Activated naive CD4-positive, alpha-beta T cell treated with anti-CD3 and anti-CD28 coated beads, Interleukin-2, amount 50 U/mL, for 16 hours (primary cell): Measurements from ENCODE around the gene CCDC154.
"Not testable (repeated sequence)": the region's sequence is repeated elsewhere in the genome, so short reads cannot be mapped to it uniquely, and the experiment has no call there.

Experiments
- DNase-seq: peaks from one replicate; pipeline ENCODE4 v3.0.0-alpha.2; 2020

The CCDC154 gene

DNA sequence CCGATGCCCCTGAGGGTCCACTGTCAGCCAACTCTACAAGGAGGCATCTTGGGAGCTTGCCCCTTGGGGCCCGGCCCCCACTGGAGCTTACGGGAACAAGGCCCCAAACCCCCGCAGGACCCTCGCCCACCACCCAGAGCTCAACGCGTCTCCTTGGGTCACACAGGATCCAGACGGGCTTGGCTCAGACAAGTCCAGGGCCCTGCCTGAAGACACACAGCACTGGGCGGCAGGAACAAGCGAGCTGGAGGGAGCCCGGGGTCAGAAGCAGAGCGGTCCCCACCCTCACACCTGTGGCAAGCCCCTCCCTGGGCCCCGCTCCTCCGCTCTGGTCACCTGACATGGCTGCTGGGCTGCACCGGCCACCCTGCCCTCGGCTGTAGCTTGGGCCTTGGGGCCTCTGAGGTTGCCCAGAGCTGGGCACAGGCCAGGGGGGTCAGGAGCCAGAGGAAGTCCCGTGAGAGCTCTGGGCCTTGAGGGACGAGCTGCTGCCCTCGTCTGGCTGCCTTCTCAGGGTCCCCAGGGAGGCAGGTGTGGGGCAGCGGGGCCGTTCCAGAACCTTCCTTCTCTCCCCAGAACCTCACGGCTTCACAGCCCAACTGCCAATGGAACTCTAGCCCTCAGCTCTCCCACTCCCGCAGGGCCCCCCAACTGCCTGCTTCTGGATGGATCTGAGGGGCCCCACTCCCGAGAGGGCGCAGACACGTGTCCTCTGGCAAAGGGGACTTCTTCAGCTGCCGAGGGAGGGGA, at the start of gene CCDC154:
Gene CCDC154 (minus strand): TSS at position 577 of the 750 bp plus-strand sequence. CDS start 234 bp downstream, at position 343.
- DNase-seq = no peak

- DNase-seq = no peak
These were observed 49.4 kb upstream of the CCDC154 start for GRCh38 chr16:1493746-1494094.

GRCh38 chr16:1492923-1493745, 48.8 kb upstream of the CCDC154 start, which contains the start of gene TELO2:
Gene TELO2, plus strand, starts transcription at chr16:1493360. Its CDS starts 922 bp downstream, at chr16:1494282.
- peak; percentile 81 for DNase-seq

GRCh38 chr16:1492082-1492922, 47.9 kb upstream of the CCDC154 start:
- no peak for DNase-seq

DNA sequence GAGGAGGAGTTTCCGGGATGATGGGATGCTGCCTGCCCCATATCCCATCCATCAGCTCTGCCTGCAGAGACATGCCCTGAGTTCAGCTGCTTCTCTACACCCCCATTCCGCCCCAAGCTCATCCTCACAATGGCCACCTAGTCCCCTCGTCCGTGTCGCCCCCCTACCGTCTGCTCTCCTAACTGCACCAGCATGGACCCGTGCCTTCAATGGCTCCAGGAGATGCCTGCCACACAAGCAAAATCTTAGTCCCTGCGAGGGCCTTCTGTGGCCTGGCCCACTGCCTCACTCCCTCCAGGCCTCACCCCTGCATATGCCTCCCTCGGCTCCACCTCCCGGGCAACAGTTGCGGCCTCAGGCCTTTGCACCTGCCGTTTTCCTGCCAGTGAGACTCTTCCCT, 47.0 kb upstream of the CCDC154 start:
- no peak for DNase-seq

GRCh38 chr16:1489077-1489476, 44.7 kb upstream of the CCDC154 start:
- DNase-seq = no peak

- no peak for DNase-seq
These were observed 44.3 kb upstream of the CCDC154 start, which contains the start of gene PTX4 for GRCh38 chr16:1488619-1489018. Gene PTX4, minus strand, starts transcription at chr16:1488944. Its CDS starts 35 bp downstream, at chr16:1488909.

- DNase-seq = no peak
These were observed 43.8 kb upstream of the CCDC154 start for GRCh38 chr16:1488054-1488601.

DNA sequence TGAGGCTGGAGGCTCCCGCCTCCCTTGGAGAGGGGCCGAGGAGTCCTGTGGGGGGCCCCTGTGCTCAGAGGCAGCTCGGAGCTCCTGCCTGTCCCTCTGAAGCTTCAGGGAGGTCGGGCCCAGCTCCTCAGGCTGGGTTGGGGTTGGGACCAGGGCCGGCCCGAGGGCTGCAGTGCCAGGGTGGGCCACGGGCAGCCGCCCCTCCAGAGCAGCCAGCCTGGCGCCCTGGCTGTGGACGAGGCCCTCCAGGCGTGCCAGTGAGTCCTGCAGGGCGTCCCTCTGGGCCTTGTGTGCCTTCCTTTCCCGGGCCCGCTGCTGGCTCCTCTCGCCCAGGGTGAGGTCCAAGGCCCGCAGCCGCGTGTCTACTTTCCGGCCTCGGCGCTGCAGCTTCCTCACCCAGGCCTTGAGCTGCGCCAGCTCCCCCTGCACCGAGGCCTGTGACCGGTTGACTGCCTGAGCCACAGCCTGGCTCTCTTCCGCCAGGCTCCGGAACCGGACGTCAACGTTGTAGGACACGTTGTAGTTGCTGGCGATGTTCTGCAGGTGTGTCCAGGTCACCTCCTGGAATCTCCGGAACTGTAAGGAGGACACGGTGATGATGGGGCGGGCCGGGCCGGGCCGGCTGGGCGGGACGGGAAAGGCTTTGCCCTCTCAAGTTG, 43.2 kb upstream of the CCDC154 start:
- no peak for DNase-seq

DNA sequence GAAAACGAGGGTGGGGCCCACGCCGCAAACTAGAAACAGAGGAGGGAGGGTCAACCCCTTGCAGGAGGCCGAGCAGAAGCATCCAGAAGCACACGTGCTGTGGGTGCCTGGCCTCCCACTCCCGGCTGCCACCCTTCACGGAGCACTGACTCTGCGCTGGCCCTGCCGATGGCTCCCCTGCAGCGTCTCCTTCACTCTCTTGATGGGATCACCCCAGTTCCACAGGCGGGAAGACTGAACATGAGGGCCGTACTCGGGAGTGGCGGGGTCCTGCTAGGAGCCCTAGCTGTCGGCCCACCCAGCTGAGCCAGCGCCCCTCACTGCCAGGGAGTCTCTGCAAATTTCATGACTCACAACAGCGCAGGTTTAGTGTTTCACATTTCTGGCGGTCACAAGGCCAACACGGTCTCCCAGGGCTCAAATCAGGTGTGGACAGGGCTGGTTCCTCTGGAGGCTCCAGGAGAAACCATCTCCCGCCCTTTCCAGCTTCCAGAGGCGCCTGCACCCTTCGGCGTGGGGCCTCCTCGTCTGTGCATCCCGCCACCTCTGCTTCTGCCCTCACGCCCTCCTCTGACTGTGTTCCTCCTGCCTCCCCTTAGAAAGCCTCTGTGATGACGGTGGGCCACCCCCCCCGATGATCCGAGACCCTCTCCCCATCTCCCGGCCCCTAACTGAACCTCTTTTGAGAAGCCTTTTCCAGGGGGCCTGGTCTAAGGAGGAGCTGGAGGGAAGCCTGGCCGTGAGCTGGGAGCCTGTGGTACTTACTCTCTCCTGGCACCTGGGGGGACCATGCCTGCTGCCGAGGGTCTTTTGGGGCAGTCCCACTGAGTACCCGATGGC, 42.4 kb upstream of the CCDC154 start:
- no peak for DNase-seq

GRCh38 chr16:1485847-1486496, 41.6 kb upstream of the CCDC154 start:
- DNase-seq = no peak

GRCh38 chr16:1481906-1482835, 37.8 kb upstream of the CCDC154 start:
- DNase-seq = no peak

DNA sequence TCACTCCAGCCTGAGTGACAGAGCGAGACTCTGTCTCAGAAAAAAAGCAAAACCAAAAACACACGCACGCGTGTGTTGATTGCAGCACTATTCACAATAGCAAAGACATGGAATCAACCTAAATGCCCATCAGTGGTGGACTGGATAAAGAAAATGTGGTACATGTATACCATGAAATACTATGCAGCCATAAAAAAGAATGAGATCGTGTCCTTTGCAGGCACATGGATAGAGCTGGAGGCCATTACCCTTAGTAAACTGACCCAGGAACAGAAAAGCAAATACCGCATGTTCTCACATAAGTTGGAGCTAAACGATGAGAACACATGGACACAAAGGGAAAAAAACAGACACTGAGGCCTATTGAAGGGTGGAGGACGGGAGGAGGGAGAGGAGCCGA, 34.6 kb upstream of the CCDC154 start:
- not testable (repeated sequence) for DNase-seq

GRCh38 chr16:1477033-1477432, 32.7 kb upstream of the CCDC154 start:
- DNase-seq = no peak

GRCh38 chr16:1475552-1476114, 31.3 kb upstream of the CCDC154 start:
- no peak for DNase-seq

DNA sequence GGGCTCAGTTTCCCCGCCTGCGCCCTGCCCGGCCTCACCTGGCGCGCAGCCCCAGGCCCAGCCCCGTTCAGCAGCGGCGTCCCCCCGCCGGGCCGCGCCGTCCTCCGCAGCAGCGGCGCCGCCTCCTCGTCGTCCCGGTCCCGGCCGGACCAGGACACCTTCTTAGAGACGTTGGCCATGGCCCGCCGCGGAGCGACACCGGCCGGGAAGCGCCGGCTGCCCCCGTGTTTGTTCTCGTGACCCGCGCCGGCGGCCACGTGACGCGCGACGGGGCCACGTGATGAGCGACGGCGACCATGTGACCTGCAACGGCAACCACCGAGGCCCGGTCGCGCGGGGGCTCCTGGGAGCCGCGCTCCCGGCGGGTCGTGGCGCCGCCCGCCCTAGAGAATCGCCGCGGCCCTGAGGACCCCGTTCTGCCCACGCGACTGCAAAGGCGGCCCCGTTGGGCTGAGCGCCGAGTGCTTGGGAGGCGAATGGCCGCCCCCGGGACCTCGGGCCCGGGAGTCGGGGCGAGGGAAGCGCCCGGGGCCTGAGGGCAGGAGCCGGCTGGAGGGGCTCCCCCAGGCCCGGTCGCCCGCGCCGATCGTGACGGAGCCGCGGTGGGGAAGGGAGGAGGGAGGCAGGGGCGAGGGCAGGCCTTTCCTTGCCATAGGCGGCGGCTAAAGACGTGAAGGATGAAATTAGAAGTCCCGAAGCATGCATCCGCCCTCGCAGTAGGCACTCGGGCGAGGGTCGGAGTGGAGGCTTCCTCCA, 30.6 kb upstream of the CCDC154 start, which contains the start of gene CLCN7:
Gene CLCN7 (minus strand): TSS at position 233 of the 756 bp plus-strand sequence. CDS start 54 bp downstream, at position 179.
- peak; percentile 89 for DNase-seq

- no peak for DNase-seq
These were observed 29.9 kb upstream of the CCDC154 start for GRCh38 chr16:1474082-1474795.
